K562 (cell line): ENCODE results near the gene HINT2. TPM values are rescaled to one million over a fixed set of nuclear protein-coding genes. Genes with fewer than 3 reads are reported as not detected.
A peak's percentile ranks its signal among the peaks of the same experiment; 100 is the strongest.

Source experiments
- ATAC-seq: fragments of 200-7000 bp; cut with Tn5 transposase; 3 replicates; pipeline ENCODE4 v1.9.1; 2020; ENCODE audit warnings: moderate library complexity
- BruUV-seq: library from RNA; stranded (reverse); fragments of 400-500 nt; replicated peaks from 2 replicates; lab custom pipeline; 2021; lab: Mats Ljungman, UMichigan
- CTCF ChIA-PET: fragments of 300-600 bp; formaldehyde crosslinking; extraction: SDS; loops from one replicate; lab custom pipeline; 2021; ENCODE audit warnings: low intra/inter-chr PET ratio; lab: Yijun Ruan, JAX
- POLR2A ChIA-PET: fragments of 300-600, 350-650 bp; sonication (Branson Sonifier 250); formaldehyde crosslinking; extraction: SDS; loops from one replicate; lab custom pipeline; 2021; ENCODE audit warnings: antibody characterized with exemption, inconsistent platforms; lab: Yijun Ruan, JAX
- DNase-seq, 4 experiments: peaks; one replicate each; pipeline versions ENCODE4 v3.0.0 to v3.0.0-alpha.2; 2011 to 2018; ENCODE audit warnings: low spot score in 3 of 4, mixed read lengths in 3 of 4; ENCODE audit errors: extremely low read depth in 1 of 4
- FAIRE-seq: peaks from 2 replicates; lab custom pipeline; 2011; peaks lifted over from hg19 to GRCh38; lab: Jason Lieb, UNC
- H2AFZ ChIP-seq: 2 replicates; pipeline ENCODE4 v1.6.0; 2011; ENCODE audit warnings: low read depth, low read length, control low read depth, inconsistent platforms
- H3K27ac ChIP-seq: fragments of 200-600 bp; 3 replicates; pipeline ENCODE4 v1.8.0; 2011; ENCODE audit warnings: low read depth, mild to moderate bottlenecking, control low read depth, inconsistent platforms, low read length, moderate library complexity, mixed read lengths; ENCODE audit errors: extremely low read depth
- H3K27me3 ChIP-seq, 2 experiments: fragments of 300-600 bp in 1 of 2; 2 replicates in 1 of 2; 3 replicates in 1 of 2; pipeline versions ENCODE4 v1.6.0 to v1.8.0; 2011; ENCODE audit warnings: inconsistent platforms in 2 of 2, low read length in 2 of 2, mild to moderate bottlenecking in 1 of 2, mixed read lengths in 1 of 2, moderate library complexity in 1 of 2; ENCODE audit not compliant: control insufficient read depth in 2 of 2, insufficient read depth in 2 of 2
- H3K36me3 ChIP-seq: fragments of 300-600 bp; 3 replicates; pipeline ENCODE4 v1.8.0; 2011; ENCODE audit warnings: mild to moderate bottlenecking, low read length, inconsistent platforms; ENCODE audit not compliant: control insufficient read depth, insufficient read depth
- H3K4me1 ChIP-seq, 2 experiments: fragments of 200-600 bp in 1 of 2; replicated peaks in 1 of 2; 2 replicates in 1 of 2; 3 replicates in 1 of 2; pipeline versions ENCODE4 v1.5.1 to v1.8.0; 2011; ENCODE audit warnings: inconsistent platforms in 2 of 2, low read length in 2 of 2, mild to moderate bottlenecking in 1 of 2, mixed read lengths in 1 of 2, moderate library complexity in 1 of 2; ENCODE audit not compliant: control insufficient read depth in 2 of 2, insufficient read depth in 2 of 2
- H3K4me2 ChIP-seq: 2 replicates; pipeline ENCODE4 v1.6.1; 2011; ENCODE audit warnings: low read length, control low read depth, inconsistent platforms, mixed read lengths; ENCODE audit not compliant: insufficient read depth
- H3K4me3 ChIP-seq: fragments of 200-600 bp; sonication (generic), shearing (Covaris generic); 2 replicates; pipeline ENCODE4 v1.5.1; 2016; ENCODE audit warnings: control low read depth, inconsistent platforms
- H3K79me2 ChIP-seq: fragments of 200-600 bp; 3 replicates; pipeline ENCODE4 v1.8.0; 2011; ENCODE audit warnings: low read length, inconsistent platforms; ENCODE audit not compliant: control insufficient read depth, insufficient read depth
- H3K9ac ChIP-seq, 2 experiments: 2 replicates each; pipeline versions ENCODE4 v1.6.0 to v1.6.1; 2011; ENCODE audit warnings: low read depth in 2 of 2, low read length in 2 of 2, control low read depth in 1 of 2, inconsistent platforms in 1 of 2, mild to moderate bottlenecking in 1 of 2, mixed read lengths in 1 of 2; ENCODE audit not compliant: insufficient read depth in 1 of 2
- H3K9me1 ChIP-seq: one replicate; pipeline ENCODE4 v1.6.0; 2011; ENCODE audit warnings: inconsistent platforms, mild to moderate bottlenecking, low read length, moderate library complexity; ENCODE audit not compliant: control insufficient read depth, insufficient read depth
- H3K9me3 ChIP-seq: replicated peaks from 2 replicates; pipeline ENCODE4 v1.5.1; 2011; ENCODE audit warnings: low read depth, low read length, inconsistent platforms; ENCODE audit not compliant: control insufficient read depth, insufficient read depth
- H4K20me1 ChIP-seq: replicated peaks from 2 replicates; pipeline ENCODE4 v1.6.1; 2011; ENCODE audit warnings: low read length, inconsistent platforms, mixed read lengths; ENCODE audit not compliant: control insufficient read depth, insufficient read depth
- ARID1B ChIP-seq: fragments of 450-650 bp; IDR thresholded peaks from 2 replicates; pipeline ENCODE4 v1.6.1; 2016; ENCODE audit warnings: antibody characterized with exemption, mild to moderate bottlenecking, inconsistent platforms
- CBFA2T2 ChIP-seq: fragments of 450-650 bp; conservative IDR thresholded peaks from 2 replicates; pipeline ENCODE4 v1.6.1; 2017; ENCODE audit warnings: mild to moderate bottlenecking
- DPF2 ChIP-seq: fragments of 450-650 bp; IDR thresholded peaks from 2 replicates; pipeline ENCODE4 v1.6.1; 2016
- MTA2 ChIP-seq: fragments of 450-650 bp; IDR thresholded peaks from 2 replicates; pipeline ENCODE4 v1.6.1; 2016; ENCODE audit warnings: low read depth
- NFIC ChIP-seq: fragments of 450-650 bp; IDR thresholded peaks from 2 replicates; pipeline ENCODE4 v1.6.1; 2017; ENCODE audit warnings: mild to moderate bottlenecking, inconsistent platforms
- NR3C1 ChIP-seq: sonication (generic); formaldehyde crosslinking; IDR thresholded peaks from 2 replicates; pipeline ENCODE4 v1.8.1; 2022; ENCODE audit warnings: missing genetic modification reagents
- SIN3A ChIP-seq, 2 experiments: fragments of 150-350 bp in 1 of 2; IDR thresholded peaks; 2 replicates each; pipeline ENCODE4 v1.6.1; 2011 to 2016; ENCODE audit warnings: borderline replicate concordance in 2 of 2, low read depth in 2 of 2, low read length in 2 of 2, mild to moderate bottlenecking in 2 of 2, moderate library complexity in 2 of 2; ENCODE audit not compliant: control insufficient read depth in 1 of 2
- SNIP1 ChIP-seq: fragments of 450-650 bp; IDR thresholded peaks from 2 replicates; pipeline ENCODE4 v1.7.1; 2017; ENCODE audit warnings: low read depth, mild to moderate bottlenecking
- STAG1 ChIP-seq: sonication (generic); formaldehyde crosslinking; IDR thresholded peaks from 2 replicates; pipeline ENCODE4 v1.5.0; 2020; ENCODE audit warnings: missing genetic modification reagents, borderline replicate concordance
- YY1 ChIP-seq, 3 experiments: IDR thresholded peaks; 2 replicates each; pipeline ENCODE4 v1.6.1; 2011; ENCODE audit warnings: low read length in 2 of 3, mild to moderate bottlenecking in 2 of 3, moderate library complexity in 2 of 3, borderline replicate concordance in 1 of 3, control low read depth in 1 of 3, low read depth in 1 of 3; ENCODE audit not compliant: insufficient read depth in 3 of 3, insufficient replicate concordance in 2 of 3, control insufficient read depth in 1 of 3, insufficient read length in 1 of 3; ENCODE audit errors: extremely low read depth in 1 of 3
- ZNF134 ChIP-seq: fragments of 250-450 bp; sonication (Bioruptor Pico); conservative IDR thresholded peaks from 2 replicates; pipeline ENCODE4 v1.4.0; 2020
- WGBS: fragments of 100-300 bp; shearing (Covaris generic); methylation state at CpG from one replicate; pipeline ENCODE4 v1.1.6; 2016; ENCODE audit warnings: low coverage, mixed read lengths; ENCODE audit not compliant: insufficient coverage; ENCODE audit errors: missing lambda C conversion rate; 5-methylcytosine and 5-hydroxymethylcytosine counted together
- in situ Hi-C: fragments of 300-500 bp; cut with MboI; formaldehyde crosslinking; loops from 4 replicates; pipeline ENCODE4 v1.15.0; 2018; ENCODE audit warnings: inconsistent platforms, mixed read lengths
- intact Hi-C: fragments of 100-400 bp; cut with micrococcal nuclease; formaldehyde crosslinking; loops from 2 replicates; pipeline ENCODE4 v1.14.2; 2022
- polyA plus RNA-seq, 8 experiments: library from polyadenylated mRNA; depleted of rRNA in 4 of 8; stranded (reverse) in 5 of 8; unstranded in 3 of 8; fragments of >200 nt; fragmentation: Nextera tagmentation in 2 of 8; fragmentation: Illumina TruSeq in 1 of 8; extraction: Ambion mirVana in 2 of 8; extraction: Trizol in 1 of 8; gene quantifications; 2 replicates each; pipeline versions ENCODE4 v1.2.1 to v1.2.3, GENCODE V29; 2011 to 2014; ENCODE audit warnings: inconsistent platforms in 1 of 8, missing spikeins in 1 of 8
- total RNA-seq, 7 experiments: library from RNA; depleted of rRNA in 6 of 7; stranded (reverse); fragments of >200 nt in 6 of 7; fragmentation: Illumina TruSeq in 2 of 7; extraction: Trizol in 2 of 7; gene quantifications; 2 replicates each; pipeline versions ENCODE4 v1.2.1 to v1.2.3, GENCODE V29; 2011 to 2021; ENCODE audit warnings: low replicate concordance in 1 of 7
- TF ChIP-seq, protein P1 (sequence below), 3 experiments: IDR thresholded peaks in 2 of 3; conservative IDR thresholded peaks in 1 of 3; 2 replicates each; pipeline ENCODE4 v1.5.1; 2011 to 2012; ENCODE audit warnings: low read length in 3 of 3, mild to moderate bottlenecking in 3 of 3, control low read depth in 2 of 3, improper control_type of control experiment in 1 of 3, inconsistent platforms in 1 of 3, low read depth in 1 of 3, mixed read lengths in 1 of 3, moderate library complexity in 1 of 3; ENCODE audit not compliant: insufficient read depth in 2 of 3
- TF ChIP-seq, protein P2 (sequence below): fragments of 250-450 bp; sonication (Bioruptor Pico); IDR thresholded peaks from 2 replicates; pipeline ENCODE4 v1.4.0; 2020

The HINT2 gene
- total and polyA plus RNA-seq, 9 of the 15 experiments (the other 6 are each of a cell fraction or from before 2014, with no cell fraction given), result 5.6 to 44.1 (median 27.9) TPM

DNA sequence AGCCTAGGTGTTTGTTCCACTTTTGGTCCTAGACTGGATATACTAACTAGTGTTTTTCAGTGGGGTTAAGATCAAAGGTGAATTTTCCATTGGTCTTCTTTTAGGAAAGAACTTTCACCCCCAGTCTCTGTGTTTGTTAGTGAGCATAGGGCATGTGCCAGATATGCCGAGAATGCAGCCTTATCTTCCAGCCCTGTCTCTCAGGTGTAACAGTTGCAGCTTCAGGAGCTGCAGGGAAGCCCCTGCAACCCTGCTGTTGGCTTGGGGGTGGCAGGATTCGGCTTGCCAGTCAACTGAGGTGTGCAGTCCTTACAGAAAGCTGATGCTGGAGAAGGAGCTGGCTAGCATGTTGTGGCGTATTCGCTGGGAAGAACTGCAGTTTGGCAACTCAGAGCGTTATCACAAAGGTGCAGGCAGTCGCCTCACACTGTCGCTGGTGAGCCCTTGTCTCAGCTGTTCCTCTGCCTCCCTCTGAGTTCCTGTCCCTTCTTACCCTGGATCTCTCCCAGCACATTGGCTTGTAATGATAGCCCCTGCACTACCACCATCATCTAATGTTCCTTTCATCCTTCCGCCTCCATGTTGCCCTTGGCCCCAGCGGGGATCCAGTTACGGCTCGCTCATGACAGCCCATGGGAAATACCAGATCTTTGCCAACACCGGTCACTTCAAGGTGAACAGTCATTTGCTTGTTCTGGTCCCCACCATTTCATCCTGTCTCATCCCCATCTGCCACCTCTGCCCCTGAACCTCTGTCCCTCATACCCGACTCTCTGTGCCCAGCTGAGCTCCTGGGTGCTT, 13.3 kb downstream of the HINT2 start:
- Histone ChIP-seq H3K9me1 (no peaks in the 10 kb centered on the region), H3K36me3 (peaks cover 32% of the 10 kb centered on the region; the same call in 2 of the 3 replicates), H3K79me2 (no peaks in the 10 kb centered on the region; the same call in 2 of the 3 replicates), H3K9ac (peak overlapping the region; percentile 15 to 35; a peak in 3 of 4 replicates), H2AFZ (peak overlapping the region; percentile 74), H4K20me1 (no peaks in the 10 kb centered on the region), H3K27ac (peak overlapping the region; percentile 61; the same call in 2 of the 3 replicates), H3K4me1 (peaks cover 16 to 34% of the 10 kb centered on the region in 2 experiments; a peak in 4 of 5 replicates), H3K9me3 (no peaks in the 10 kb centered on the region), H3K4me3 (no peak overlapping the region), H3K4me2 (peak overlapping the region; percentile 64), H3K27me3 (no peaks in the 10 kb centered on the region)
- peak; percentile 92 for ATAC-seq
- peak; percentile 98 for FAIRE-seq
- in situ Hi-C loops (no loop called here), intact Hi-C loops (no loop called here)
- CTCF ChIA-PET, result no interaction called here
- peak; percentile 56 to 84 (median 70) for DNase-seq
- BruUV-seq, result no TSS peak
- POLR2A ChIA-PET, result interaction anchor here (0.6 to 1.5 kb wide), 7 partner anchors 8 to 162 kb away, joined by 3 to 7 read pairs (median 5); partner anchors contain the start of genes HINT2 and SPAG8
- 11% methylated on average over 11 of the region's 13 CpGs for WGBS
- TF ChIP-seq SNIP1 (no peak), NFIC (peak; percentile 57), ARID1B (peak; percentile 87), MTA2 (0 out of 2 replicates have a peak, but pooled peaks have one; percentile 16), STAG1 (CRISPR knock-in tag) (no peak), YY1 (IDR thresholded peaks at IDR 0.05; ENCODE audit: borderline replicate concordance in 1 of 3, control insufficient read depth in 1 of 3, extremely low read depth in 1 of 3, insufficient read depth in 3 of 3, insufficient read length in 1 of 3, insufficient replicate concordance in 2 of 3, low read depth in 1 of 3, low read length in 2 of 3) (peak in 1 of 3 experiments; percentile 52), SIN3A (IDR thresholded peaks at IDR 0.05; ENCODE audit: borderline replicate concordance in 2 of 2, control insufficient read depth in 1 of 2, low read depth in 2 of 2, low read length in 2 of 2) (no peak), NR3C1 (CRISPR knock-in tag) (no peak), ZNF134 (CRISPR knock-in tag) (no peak), CBFA2T2 (peak; percentile 76), DPF2 (peak; percentile 78)
- TF ChIP-seq, protein P1, sequence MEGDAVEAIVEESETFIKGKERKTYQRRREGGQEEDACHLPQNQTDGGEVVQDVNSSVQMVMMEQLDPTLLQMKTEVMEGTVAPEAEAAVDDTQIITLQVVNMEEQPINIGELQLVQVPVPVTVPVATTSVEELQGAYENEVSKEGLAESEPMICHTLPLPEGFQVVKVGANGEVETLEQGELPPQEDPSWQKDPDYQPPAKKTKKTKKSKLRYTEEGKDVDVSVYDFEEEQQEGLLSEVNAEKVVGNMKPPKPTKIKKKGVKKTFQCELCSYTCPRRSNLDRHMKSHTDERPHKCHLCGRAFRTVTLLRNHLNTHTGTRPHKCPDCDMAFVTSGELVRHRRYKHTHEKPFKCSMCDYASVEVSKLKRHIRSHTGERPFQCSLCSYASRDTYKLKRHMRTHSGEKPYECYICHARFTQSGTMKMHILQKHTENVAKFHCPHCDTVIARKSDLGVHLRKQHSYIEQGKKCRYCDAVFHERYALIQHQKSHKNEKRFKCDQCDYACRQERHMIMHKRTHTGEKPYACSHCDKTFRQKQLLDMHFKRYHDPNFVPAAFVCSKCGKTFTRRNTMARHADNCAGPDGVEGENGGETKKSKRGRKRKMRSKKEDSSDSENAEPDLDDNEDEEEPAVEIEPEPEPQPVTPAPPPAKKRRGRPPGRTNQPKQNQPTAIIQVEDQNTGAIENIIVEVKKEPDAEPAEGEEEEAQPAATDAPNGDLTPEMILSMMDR (IDR thresholded peaks at IDR 0.05 in 2 of 3, conservative IDR thresholded peaks at IDR 0.05 in 1 of 3; ENCODE audit: insufficient read depth in 2 of 3, low read depth in 1 of 3, low read length in 3 of 3), result peak in 2 of 3 experiments; percentile 14 to 15; a peak in 1 of 6 replicates
- TF ChIP-seq, protein P2, sequence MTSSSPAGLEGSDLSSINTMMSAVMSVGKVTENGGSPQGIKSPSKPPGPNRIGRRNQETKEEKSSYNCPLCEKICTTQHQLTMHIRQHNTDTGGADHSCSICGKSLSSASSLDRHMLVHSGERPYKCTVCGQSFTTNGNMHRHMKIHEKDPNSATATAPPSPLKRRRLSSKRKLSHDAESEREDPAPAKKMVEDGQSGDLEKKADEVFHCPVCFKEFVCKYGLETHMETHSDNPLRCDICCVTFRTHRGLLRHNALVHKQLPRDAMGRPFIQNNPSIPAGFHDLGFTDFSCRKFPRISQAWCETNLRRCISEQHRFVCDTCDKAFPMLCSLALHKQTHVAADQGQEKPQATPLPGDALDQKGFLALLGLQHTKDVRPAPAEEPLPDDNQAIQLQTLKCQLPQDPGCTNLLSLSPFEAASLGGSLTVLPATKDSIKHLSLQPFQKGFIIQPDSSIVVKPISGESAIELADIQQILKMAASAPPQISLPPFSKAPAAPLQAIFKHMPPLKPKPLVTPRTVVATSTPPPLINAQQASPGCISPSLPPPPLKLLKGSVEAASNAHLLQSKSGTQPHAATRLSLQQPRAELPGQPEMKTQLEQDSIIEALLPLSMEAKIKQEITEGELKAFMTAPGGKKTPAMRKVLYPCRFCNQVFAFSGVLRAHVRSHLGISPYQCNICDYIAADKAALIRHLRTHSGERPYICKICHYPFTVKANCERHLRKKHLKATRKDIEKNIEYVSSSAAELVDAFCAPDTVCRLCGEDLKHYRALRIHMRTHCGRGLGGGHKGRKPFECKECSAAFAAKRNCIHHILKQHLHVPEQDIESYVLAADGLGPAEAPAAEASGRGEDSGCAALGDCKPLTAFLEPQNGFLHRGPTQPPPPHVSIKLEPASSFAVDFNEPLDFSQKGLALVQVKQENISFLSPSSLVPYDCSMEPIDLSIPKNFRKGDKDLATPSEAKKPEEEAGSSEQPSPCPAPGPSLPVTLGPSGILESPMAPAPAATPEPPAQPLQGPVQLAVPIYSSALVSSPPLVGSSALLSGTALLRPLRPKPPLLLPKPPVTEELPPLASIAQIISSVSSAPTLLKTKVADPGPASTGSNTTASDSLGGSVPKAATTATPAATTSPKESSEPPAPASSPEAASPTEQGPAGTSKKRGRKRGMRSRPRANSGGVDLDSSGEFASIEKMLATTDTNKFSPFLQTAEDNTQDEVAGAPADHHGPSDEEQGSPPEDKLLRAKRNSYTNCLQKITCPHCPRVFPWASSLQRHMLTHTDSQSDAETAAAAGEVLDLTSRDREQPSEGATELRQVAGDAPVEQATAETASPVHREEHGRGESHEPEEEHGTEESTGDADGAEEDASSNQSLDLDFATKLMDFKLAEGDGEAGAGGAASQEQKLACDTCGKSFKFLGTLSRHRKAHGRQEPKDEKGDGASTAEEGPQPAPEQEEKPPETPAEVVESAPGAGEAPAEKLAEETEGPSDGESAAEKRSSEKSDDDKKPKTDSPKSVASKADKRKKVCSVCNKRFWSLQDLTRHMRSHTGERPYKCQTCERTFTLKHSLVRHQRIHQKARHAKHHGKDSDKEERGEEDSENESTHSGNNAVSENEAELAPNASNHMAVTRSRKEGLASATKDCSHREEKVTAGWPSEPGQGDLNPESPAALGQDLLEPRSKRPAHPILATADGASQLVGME, result no peak
